Erythroblast (primary cell): ENCODE data around the gene GHR.

Experiments used
- GATA1 ChIP-seq: IDR thresholded peaks from 2 replicates; pipeline ENCODE4 v1.6.1; 2011; ENCODE audit warnings: low read depth, mild to moderate bottlenecking, control low read depth, low read length, moderate library complexity
- POLR2A ChIP-seq: IDR thresholded peaks from 2 replicates; pipeline ENCODE4 v1.6.1; 2011; ENCODE audit warnings: mild to moderate bottlenecking, low read length

GRCh38 chr5:42760426-42760825, 337.2 kb downstream of the GHR start:
- no peak for TF ChIP-seq POLR2A
- TF ChIP-seq GATA1: no peak
